Measurements from ENCODE around the gene COL21A1.

DNA sequence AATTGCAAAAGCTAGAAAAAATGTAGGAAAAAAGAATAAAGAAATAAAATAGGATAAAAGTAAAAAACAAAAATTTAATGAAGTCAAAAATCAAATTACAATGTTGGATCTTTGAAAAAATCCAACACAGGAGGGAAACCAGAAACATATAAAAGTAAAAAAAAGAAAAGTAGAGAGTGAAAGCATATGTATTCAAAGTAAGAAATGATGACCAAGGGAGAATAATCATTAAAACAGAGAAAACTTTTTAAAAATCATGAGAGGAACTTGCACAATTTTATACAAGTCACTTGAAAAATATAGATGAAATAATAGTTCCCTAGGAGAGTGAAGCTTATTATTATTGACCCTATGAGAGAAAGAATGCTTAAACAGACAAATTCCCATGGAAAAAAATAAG, 138.2 kb downstream of the COL21A1 start:
- TF ChIP-seq, protein P1, sequence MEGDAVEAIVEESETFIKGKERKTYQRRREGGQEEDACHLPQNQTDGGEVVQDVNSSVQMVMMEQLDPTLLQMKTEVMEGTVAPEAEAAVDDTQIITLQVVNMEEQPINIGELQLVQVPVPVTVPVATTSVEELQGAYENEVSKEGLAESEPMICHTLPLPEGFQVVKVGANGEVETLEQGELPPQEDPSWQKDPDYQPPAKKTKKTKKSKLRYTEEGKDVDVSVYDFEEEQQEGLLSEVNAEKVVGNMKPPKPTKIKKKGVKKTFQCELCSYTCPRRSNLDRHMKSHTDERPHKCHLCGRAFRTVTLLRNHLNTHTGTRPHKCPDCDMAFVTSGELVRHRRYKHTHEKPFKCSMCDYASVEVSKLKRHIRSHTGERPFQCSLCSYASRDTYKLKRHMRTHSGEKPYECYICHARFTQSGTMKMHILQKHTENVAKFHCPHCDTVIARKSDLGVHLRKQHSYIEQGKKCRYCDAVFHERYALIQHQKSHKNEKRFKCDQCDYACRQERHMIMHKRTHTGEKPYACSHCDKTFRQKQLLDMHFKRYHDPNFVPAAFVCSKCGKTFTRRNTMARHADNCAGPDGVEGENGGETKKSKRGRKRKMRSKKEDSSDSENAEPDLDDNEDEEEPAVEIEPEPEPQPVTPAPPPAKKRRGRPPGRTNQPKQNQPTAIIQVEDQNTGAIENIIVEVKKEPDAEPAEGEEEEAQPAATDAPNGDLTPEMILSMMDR (conservative IDR thresholded peaks at IDR 0.05; ENCODE audit: low read length): no peak
- TF ChIP-seq EZH2phosphoT487 (IDR thresholded peaks at IDR 0.05; ENCODE audit: borderline replicate concordance, low read depth, low read length): no peak
